ENCODE measurements around the gene RIPK4.

RIPK4 gene

GRCh38 chr21:41766883-41767605 is at the start of gene RIPK4:
TSS of gene RIPK4 (minus strand) at chr21:41767052. CDS start at chr21:41767041, 11 bp downstream.
- DNase-seq (ENCODE audit: low read depth in 3 of 3), result peak; percentile 22 to 62 (median 44)

- DNase-seq (ENCODE audit: low read depth in 3 of 3), result no peak
Observed at GRCh38 chr21:41815652-41816582, 49.1 kb upstream of the RIPK4 start.

- DNase-seq (ENCODE audit: low read depth in 3 of 3), result no peak
Observed at GRCh38 chr21:41813226-41813625, 46.4 kb upstream of the RIPK4 start.

GRCh38 chr21:41812679-41813078 is 45.8 kb upstream of the RIPK4 start:
- DNase-seq (ENCODE audit: low read depth in 3 of 3), result no peak

- no peak for DNase-seq (ENCODE audit: low read depth in 3 of 3)
Observed at GRCh38 chr21:41810597-41810932, 43.7 kb upstream of the RIPK4 start.

- no peak for DNase-seq (ENCODE audit: low read depth in 3 of 3)
Observed at GRCh38 chr21:41809891-41810596, 43.2 kb upstream of the RIPK4 start.

GRCh38 chr21:41808846-41809245 is 42.0 kb upstream of the RIPK4 start:
- no peak for DNase-seq (ENCODE audit: low read depth in 3 of 3)

- DNase-seq (ENCODE audit: low read depth in 3 of 3), result no peak
Observed at GRCh38 chr21:41808094-41808493, 41.2 kb upstream of the RIPK4 start.

GRCh38 chr21:41806773-41807172 is 39.9 kb upstream of the RIPK4 start:
- no peak for DNase-seq (ENCODE audit: low read depth in 3 of 3)

GRCh38 chr21:41805643-41806042 is 38.8 kb upstream of the RIPK4 start:
- DNase-seq (ENCODE audit: low read depth in 3 of 3), result no peak

- DNase-seq (ENCODE audit: low read depth in 3 of 3), result no peak
Observed at GRCh38 chr21:41805038-41805437, 38.2 kb upstream of the RIPK4 start.

- DNase-seq (ENCODE audit: low read depth in 3 of 3), result no peak
Observed at GRCh38 chr21:41804381-41804780, 37.5 kb upstream of the RIPK4 start.

GRCh38 chr21:41803316-41803715 is 36.5 kb upstream of the RIPK4 start:
- no peak for DNase-seq (ENCODE audit: low read depth in 3 of 3)

- no peak for DNase-seq (ENCODE audit: low read depth in 3 of 3)
Observed at GRCh38 chr21:41802684-41803083, 35.8 kb upstream of the RIPK4 start.

- DNase-seq (ENCODE audit: low read depth in 3 of 3), result no peak
Observed at GRCh38 chr21:41802198-41802584, 35.3 kb upstream of the RIPK4 start.

GRCh38 chr21:41801321-41802197 is 34.7 kb upstream of the RIPK4 start:
- DNase-seq (ENCODE audit: low read depth in 3 of 3), result no peak

- no peak for DNase-seq (ENCODE audit: low read depth in 3 of 3)
Observed at GRCh38 chr21:41800425-41801320, 33.8 kb upstream of the RIPK4 start.

- DNase-seq (ENCODE audit: low read depth in 3 of 3), result no peak
Observed at GRCh38 chr21:41799763-41800162, 32.9 kb upstream of the RIPK4 start.

GRCh38 chr21:41798326-41798725 is 31.5 kb upstream of the RIPK4 start:
- no peak for DNase-seq (ENCODE audit: low read depth in 3 of 3)

GRCh38 chr21:41796476-41797080 is 29.7 kb upstream of the RIPK4 start:
- no peak for DNase-seq (ENCODE audit: low read depth in 3 of 3)
